GM18858 (cell line): ENCODE data around the gene NEB.
A peak's percentile ranks its signal among the peaks of the same experiment; 100 is the strongest.
"Not testable (repeated sequence)": the region's sequence is repeated elsewhere in the genome, so short reads cannot be mapped to it uniquely, and the experiment has no call there.

ENCODE experiments used
- ATAC-seq: cut with Tn5 transposase; IDR thresholded peaks from one replicate; pipeline ENCODE4 v1.9.1; 2021; ENCODE audit not compliant: unreplicated experiment

The NEB gene

DNA sequence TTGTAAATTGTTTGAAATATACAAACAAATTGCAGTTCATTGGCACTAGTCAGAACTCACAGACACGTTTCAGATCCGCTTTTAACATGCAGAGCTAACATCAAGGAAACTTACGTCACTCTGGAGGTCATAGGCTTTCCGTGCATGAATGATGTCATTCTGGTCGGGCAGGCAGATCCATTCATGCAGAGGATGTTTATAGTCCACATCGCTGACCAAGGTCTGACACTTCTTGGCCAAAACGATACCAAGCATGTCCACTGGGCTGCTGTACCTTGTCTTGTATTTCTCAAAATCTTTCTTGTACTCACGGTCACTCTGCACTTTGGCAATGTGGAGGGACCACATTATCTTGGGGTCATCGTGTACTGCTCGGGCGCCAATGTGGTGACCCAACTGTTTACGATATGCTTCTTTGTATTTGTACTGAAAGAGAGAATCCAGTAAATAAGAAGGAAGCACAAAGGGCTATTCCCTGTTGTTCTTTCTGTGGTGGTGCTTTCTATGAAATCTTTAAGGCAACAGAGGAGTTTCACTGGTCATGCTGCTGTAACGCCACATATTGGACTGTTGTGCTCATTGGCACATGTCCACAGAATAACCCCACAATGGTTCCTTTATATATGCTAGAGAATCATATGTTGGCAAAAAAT, 114.8 kb downstream of the NEB start:
- no peak for ATAC-seq

GRCh38 chr2:151616760-151617339, 117.4 kb downstream of the NEB start:
- ATAC-seq = no peak

DNA sequence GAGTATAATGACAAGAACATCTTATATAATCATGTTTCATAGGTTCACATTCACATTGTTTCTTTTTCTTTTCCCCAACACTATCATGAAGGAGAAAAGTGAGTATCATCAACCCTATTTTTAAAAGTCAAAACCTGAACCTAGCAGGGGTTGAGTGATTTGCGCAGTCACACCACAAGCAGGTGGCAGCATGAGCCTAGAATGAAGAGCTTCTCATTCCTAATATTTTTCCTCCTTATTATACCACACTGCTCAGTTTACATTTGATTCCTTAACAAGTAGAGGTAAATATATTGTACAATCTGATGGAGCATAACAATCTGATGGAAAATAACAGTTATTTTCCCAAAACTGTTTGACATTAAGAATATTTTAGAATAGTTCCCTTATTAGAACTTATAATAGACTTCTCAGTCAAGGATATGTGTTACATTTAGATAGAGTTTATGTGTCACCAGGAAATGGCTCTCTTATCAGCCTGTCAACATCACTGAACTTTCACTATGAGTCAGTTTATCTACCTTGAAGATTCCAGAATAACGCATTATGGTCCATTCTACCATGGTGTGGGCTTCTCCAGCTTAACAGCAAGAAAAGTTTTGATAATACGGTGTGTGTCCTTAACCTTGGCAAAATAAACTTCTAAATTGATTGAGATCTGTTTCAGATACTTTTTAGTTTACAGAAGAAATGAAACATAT, 119.5 kb downstream of the NEB start:
- ATAC-seq = peak; percentile 49

GRCh38 chr2:151614159-151614558, 120.1 kb downstream of the NEB start:
- ATAC-seq = no peak

- ATAC-seq = no peak
Observed at GRCh38 chr2:151611351-151611750, 122.9 kb downstream of the NEB start.

- no peak for ATAC-seq
Observed at GRCh38 chr2:151610310-151610709, 124.0 kb downstream of the NEB start.

DNA sequence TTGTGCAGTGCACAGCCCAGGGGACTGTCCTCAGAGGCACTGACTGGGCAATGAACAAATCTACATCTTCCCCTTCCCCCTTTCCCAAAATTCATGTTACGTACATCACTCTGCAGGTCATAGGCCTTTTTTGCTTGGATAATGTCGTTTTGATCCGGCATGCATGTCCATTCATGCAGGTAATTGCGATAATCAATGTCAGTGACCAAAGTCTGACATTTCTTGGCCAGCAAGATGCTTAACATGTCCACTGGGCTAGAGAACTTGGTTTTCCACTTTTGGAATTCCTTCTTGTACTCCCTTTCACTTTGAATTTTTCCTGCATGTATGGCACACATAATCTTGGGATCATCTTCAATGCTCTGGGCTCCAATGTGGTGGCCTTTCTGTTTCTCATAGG, 124.6 kb downstream of the NEB start:
- ATAC-seq = no peak

DNA sequence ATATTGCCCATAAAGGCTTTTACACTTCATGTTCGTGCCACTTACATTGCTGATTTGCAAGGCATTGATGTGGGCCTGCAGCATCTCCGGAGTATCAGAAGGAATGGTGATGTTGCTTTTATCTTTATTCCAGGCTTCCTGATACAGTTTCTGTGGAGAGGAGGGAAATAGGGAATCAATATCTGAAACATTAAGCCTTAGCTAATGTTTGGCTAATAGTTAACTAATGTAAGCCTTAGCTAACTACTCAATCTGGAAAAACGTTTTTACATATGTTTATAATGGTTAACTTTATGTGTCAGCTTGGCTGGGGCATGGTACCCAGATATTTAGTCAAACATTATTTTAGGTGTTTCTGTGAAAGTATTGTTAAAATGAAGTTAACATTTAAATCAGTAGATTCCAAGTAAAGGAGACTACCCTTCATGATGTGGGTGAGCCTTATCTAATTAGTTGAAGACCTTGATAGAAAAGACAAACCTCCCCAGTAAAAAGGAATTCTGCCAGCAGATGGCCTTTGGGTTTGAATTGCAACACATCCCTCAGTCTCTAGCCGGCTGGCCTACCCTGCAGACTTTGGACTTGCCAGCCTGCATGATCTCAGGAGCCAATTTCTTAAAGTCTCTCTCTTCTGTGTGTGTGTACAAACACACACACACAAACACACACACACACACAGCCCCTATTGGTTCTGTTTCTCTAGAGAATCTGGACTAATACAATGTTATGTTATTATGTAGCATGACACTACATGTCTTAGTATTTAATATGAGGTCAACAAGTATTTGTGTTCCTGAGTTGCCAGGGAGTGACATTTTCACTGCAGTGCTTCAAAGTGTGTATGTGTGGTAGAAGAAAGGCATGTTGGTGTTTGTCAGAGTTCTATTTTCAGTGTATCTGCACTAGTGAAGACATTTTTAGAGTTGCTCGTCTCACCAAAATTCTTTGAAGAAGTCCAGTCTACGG, 126.5 kb downstream of the NEB start:
- not testable (repeated sequence) for ATAC-seq

- not testable (repeated sequence) for ATAC-seq
Observed at GRCh38 chr2:151603530-151603929, 130.7 kb downstream of the NEB start.

- ATAC-seq = not testable (repeated sequence)
Observed at GRCh38 chr2:151602402-151602801, 131.9 kb downstream of the NEB start.

GRCh38 chr2:151601803-151602202, 132.5 kb downstream of the NEB start:
- ATAC-seq = not testable (repeated sequence)

DNA sequence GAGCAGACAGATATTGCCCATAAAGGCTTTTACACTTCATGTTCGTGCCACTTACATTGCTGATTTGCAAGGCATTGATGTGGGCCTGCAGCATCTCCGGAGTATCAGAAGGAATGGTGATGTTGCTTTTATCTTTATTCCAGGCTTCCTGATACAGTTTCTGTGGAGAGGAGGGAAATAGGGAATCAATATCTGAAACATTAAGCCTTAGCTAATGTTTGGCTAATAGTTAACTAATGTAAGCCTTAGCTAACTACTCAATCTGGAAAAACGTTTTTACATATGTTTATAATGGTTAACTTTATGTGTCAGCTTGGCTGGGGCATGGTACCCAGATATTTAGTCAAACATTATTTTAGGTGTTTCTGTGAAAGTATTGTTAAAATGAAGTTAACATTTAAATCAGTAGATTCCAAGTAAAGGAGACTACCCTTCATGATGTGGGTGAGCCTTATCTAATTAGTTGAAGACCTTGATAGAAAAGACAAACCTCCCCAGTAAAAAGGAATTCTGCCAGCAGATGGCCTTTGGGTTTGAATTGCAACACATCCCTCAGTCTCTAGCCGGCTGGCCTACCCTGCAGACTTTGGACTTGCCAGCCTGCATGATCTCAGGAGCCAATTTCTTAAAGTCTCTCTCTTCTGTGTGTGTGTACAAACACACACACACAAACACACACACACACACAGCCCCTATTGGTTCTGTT, 137.2 kb downstream of the NEB start:
- not testable (repeated sequence) for ATAC-seq

DNA sequence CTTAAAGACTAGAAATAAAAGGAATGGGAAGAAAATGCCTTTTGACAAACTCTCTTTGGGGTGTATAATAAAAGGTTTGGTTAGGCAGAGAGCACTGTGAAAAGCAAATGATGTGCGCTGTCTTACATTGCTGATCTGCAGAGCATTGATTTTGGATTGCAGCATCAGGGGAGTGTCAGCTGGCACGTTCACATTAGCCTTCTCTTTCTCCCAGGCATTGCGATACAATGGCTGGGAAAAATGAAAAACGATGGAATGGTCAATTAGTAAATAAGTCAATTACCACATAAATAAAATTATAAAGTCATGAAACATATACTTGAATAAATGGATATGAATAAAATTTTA, 142.4 kb downstream of the NEB start:
- not testable (repeated sequence) for ATAC-seq

GRCh38 chr2:151591250-151591907, 142.9 kb downstream of the NEB start:
- not testable (repeated sequence) for ATAC-seq

- ATAC-seq = not testable (repeated sequence)
Observed at GRCh38 chr2:151581300-151581699, 153.0 kb downstream of the NEB start.

- ATAC-seq = not testable (repeated sequence)
Observed at GRCh38 chr2:151580697-151581096, 153.6 kb downstream of the NEB start.

GRCh38 chr2:151577116-151577515, 157.2 kb downstream of the NEB start:
- no peak for ATAC-seq

- no peak for ATAC-seq
Observed at GRCh38 chr2:151576080-151576479, 158.2 kb downstream of the NEB start.

DNA sequence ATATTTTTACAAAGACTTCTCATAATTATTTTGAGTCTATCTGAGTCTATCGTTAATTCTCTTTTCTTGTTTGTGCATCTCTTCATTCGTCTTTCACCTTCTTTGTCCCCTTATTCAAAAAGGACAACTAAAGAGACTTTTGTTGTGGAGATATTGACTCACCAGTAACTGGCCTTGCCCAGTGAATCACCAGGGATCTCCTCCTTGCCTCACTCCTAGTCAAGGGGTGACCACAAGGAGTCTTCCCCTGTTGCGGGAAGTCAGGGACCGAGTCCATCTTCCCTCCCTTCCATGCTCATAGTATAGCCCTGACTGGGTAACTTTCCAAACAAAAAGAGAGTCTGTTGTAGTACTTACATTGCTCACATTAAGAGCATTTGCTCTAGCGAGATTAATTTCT, 158.9 kb downstream of the NEB start:
- ATAC-seq = no peak

DNA sequence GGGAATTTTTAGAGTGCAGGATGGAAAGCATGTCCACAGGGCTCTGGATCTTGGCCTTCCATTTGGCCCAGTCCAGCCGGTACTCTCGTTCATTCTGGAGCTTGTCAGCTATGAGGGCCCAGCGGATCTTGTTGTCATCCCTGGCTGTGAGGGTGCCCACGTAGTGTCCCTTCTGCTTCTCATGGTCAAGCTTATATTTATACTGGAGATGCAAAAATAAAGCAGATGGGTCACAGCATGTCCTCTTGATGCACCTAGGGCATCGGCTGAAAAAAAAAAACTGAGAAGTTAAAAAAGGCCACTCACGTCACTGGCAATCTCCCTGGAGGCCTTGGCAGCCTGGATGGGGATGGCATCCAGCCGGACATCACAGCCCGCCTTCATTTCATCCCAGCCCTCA, 164.1 kb downstream of the NEB start:
- ATAC-seq = no peak
